Uterus (tissue), 4 donors: ENCODE results near the gene WWOX. TPM values are rescaled to one million over a fixed set of nuclear protein-coding genes. Genes with fewer than 3 reads are reported as not detected.

Experiments
- DNase-seq, 2 donors: peaks; one replicate each; pipeline ENCODE4 v3.0.0-alpha.2; 2019 to 2020
- H3K27ac ChIP-seq, 2 donors: fragments of 200-600 bp; sonication (generic); 1 replicate in 1 of 2; 2 replicates in 1 of 2; pipeline ENCODE4 v1.5.1; 2016 to 2018
- H3K27me3 ChIP-seq, 2 donors: fragments of 200-600 bp; sonication (generic); one replicate each; pipeline ENCODE4 v1.5.1; 2018 to 2019; ENCODE audit warnings: control low read depth in 1 of 2
- H3K36me3 ChIP-seq, 2 donors: fragments of 200-600 bp; sonication (generic); one replicate each; pipeline ENCODE4 v1.5.1; 2019; ENCODE audit warnings: control low read depth in 1 of 2
- H3K4me1 ChIP-seq, 2 donors: fragments of 200-600 bp; sonication (generic); one replicate each; pipeline ENCODE4 v1.5.1; 2018 to 2019; ENCODE audit warnings: control low read depth in 1 of 2
- H3K4me3 ChIP-seq, 2 donors: fragments of 200-600 bp; sonication (generic); 1 replicate in 1 of 2; 2 replicates in 1 of 2; pipeline ENCODE4 v1.5.1; 2018 to 2019; ENCODE audit warnings: mild to moderate bottlenecking in 1 of 2
- H3K9me3 ChIP-seq, 2 donors: fragments of 200-600 bp; sonication (generic); one replicate each; pipeline ENCODE4 v1.5.1; 2019; ENCODE audit warnings: control low read depth in 1 of 2
- POLR2A ChIP-seq, 2 donors: fragments of 450-650 bp; IDR thresholded peaks; one replicate each; pipeline ENCODE4 v1.6.1; 2016; ENCODE audit warnings: antibody characterized with exemption in 2 of 2, mild to moderate bottlenecking in 1 of 2, moderate library complexity in 1 of 2
- intact Hi-C: fragments of 100-400 bp; cut with DNase I; formaldehyde crosslinking; loops from one replicate; pipeline ENCODE4 v1.15.1; 2023; ENCODE audit warnings: low total_unique reads
- total RNA-seq, 4 donors: library from RNA; depleted of rRNA in 3 of 4; stranded (reverse); fragments of >200 nt in 3 of 4; gene quantifications; one replicate each; pipeline versions ENCODE4 v1.1.0 to v1.2.4, GENCODE V29; 2014 to 2023
- TF ChIP-seq, protein P1 (sequence below), 4 experiments: fragments of 200-600 bp in 2 of 4; fragments of 450-650 bp in 2 of 4; sonication (generic) in 2 of 4; IDR thresholded peaks; one replicate each; pipeline ENCODE4 v1.5.1; 2016 to 2019; ENCODE audit warnings: antibody characterized with exemption in 4 of 4, mild to moderate bottlenecking in 2 of 4, moderate library complexity in 1 of 4
- donor health status: DM: yes; HTN: yes; CAD: no.

WWOX gene
- total RNA-seq, 4 donors from 2014 or later: 34.1 to 99.9 (median 55.8) TPM

DNA sequence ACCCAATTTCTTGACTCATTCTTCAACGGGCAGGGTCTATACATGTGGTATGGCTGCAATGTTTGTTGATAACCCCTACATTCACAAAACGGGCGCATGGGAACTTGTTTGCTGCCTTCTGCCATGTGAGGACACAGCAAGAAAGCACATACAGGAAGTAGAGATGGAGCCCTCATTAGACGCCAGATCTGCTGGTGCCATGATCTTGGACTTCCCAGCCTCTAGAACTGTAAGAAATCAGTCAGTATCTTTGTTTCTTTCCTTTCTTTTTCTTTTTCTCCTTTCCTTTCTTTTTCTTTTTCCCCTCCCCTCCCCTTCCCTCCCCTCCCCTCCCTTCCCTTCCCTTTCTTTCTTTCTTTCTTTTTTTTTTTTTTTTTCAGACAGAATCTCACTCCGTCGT, 165.2 kb downstream of the WWOX start:
- intact Hi-C loops: no loop called here
- no peaks in the 10 kb centered on the region for H3K9me3 ChIP-seq
- H3K4me3 ChIP-seq: no peak overlapping the region
- H3K27me3 ChIP-seq: no peaks in the 10 kb centered on the region
- TF ChIP-seq, protein P1, sequence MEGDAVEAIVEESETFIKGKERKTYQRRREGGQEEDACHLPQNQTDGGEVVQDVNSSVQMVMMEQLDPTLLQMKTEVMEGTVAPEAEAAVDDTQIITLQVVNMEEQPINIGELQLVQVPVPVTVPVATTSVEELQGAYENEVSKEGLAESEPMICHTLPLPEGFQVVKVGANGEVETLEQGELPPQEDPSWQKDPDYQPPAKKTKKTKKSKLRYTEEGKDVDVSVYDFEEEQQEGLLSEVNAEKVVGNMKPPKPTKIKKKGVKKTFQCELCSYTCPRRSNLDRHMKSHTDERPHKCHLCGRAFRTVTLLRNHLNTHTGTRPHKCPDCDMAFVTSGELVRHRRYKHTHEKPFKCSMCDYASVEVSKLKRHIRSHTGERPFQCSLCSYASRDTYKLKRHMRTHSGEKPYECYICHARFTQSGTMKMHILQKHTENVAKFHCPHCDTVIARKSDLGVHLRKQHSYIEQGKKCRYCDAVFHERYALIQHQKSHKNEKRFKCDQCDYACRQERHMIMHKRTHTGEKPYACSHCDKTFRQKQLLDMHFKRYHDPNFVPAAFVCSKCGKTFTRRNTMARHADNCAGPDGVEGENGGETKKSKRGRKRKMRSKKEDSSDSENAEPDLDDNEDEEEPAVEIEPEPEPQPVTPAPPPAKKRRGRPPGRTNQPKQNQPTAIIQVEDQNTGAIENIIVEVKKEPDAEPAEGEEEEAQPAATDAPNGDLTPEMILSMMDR (IDR thresholded peaks at IDR 0.05): no peak
- TF ChIP-seq POLR2A (IDR thresholded peaks at IDR 0.05): no peak
- H3K36me3 ChIP-seq: no peaks in the 10 kb centered on the region
- no peak overlapping the region for H3K27ac ChIP-seq
- H3K4me1 ChIP-seq: no peaks in the 10 kb centered on the region
- no peak for DNase-seq

DNA sequence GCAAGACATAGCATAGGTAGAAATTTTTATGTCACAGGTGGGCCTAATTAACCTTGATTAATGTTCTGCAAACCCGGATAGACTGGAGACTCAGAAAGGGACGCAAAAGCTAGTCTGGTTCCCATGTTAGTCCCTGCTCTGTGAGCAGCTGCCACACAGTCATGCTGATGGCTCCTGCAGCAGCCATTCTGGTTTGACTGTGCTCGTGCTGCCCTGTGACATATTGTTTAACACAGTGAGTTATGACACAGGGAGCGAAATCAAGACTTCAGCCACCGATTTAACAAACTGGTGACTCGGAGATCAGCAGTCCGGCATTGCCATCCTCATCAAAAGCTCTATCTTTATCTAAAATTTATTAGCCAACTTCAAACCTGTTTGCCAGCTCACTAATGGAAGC, 169.8 kb downstream of the WWOX start:
- intact Hi-C loops: no loop called here
- no peak for TF ChIP-seq POLR2A (IDR thresholded peaks at IDR 0.05)
- TF ChIP-seq, protein P1 (IDR thresholded peaks at IDR 0.05): no peak
- Histone ChIP-seq H3K4me1 (no peaks in the 10 kb centered on the region), H3K9me3 (no peaks in the 10 kb centered on the region), H3K4me3 (no peak overlapping the region), H3K36me3 (no peaks in the 10 kb centered on the region), H3K27ac (no peak overlapping the region), H3K27me3 (no peaks in the 10 kb centered on the region)
- no peak for DNase-seq

DNA sequence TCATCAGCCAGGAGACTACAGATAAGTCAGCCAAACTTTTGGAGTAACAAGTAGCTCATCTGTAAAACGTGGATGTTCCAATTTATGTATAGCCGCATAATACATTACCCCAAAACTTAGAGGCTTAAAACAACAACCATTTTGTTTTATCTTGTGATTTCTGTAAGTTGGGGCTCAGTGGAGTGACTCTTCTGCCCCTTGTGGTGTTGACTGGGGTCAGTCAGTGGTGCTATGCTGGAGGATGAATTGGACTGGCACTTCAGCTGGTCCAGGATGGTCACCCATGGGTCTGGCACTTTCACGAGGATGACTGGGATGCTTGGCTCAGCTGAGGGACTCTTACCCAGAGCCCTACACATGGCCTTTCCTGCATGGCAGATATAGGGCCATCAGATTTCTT, 172.5 kb downstream of the WWOX start:
- intact Hi-C loops: no loop called here
- TF ChIP-seq, protein P1 (IDR thresholded peaks at IDR 0.05): no peak
- no peak for TF ChIP-seq POLR2A (IDR thresholded peaks at IDR 0.05)
- Histone ChIP-seq H3K9me3 (no peaks in the 10 kb centered on the region), H3K4me3 (no peak overlapping the region), H3K36me3 (no peaks in the 10 kb centered on the region), H3K4me1 (no peaks in the 10 kb centered on the region), H3K27ac (no peak overlapping the region), H3K27me3 (no peaks in the 10 kb centered on the region)
- DNase-seq: no peak

DNA sequence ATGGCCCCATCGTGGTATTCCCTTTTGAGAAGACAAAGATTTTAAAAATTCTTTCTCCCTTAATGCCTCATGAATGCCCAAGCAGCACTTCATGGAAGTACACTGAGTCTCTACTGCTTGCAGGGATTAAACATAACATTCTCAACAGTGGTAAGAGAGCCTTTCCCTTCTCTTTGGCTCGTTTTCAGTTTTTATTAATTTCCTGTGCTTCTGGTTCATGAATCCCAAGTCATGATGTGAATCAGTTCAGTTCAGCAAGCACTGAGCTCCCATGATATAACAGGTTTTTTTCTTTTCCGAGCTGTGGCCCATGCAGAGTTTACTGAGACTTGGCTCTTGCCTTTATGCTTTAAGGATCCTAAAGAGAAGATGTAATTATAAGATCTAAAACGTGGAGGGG, 175.3 kb downstream of the WWOX start:
- Histone ChIP-seq H3K4me1 (no peaks in the 10 kb centered on the region), H3K36me3 (no peaks in the 10 kb centered on the region), H3K27ac (no peak overlapping the region), H3K4me3 (no peak overlapping the region), H3K27me3 (no peaks in the 10 kb centered on the region), H3K9me3 (no peaks in the 10 kb centered on the region)
- TF ChIP-seq, protein P1 (IDR thresholded peaks at IDR 0.05): no peak
- no peak for TF ChIP-seq POLR2A (IDR thresholded peaks at IDR 0.05)
- DNase-seq: no peak
- intact Hi-C loops: no loop called here

DNA sequence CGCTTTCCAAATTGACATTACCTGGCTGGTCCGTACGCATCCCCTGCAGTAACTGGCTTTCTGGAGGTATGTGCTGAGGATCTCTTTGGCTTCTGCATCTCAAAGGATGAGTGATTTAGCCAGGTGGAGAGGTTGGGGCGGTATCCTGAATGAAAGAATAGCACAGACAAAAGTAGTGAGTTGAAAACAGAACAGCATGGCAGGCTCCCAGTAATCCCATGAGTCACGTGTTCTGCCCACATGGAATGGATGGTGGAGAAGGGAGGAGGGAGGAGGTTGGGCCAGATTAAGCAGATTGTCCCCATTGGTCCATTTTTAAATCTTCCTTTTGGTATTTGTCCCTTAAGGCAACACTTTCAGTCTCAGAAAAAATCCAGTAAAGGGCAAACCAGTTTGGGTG, 176.0 kb downstream of the WWOX start:
- no peaks in the 10 kb centered on the region for H3K27me3 ChIP-seq
- TF ChIP-seq, protein P1 (IDR thresholded peaks at IDR 0.05): no peak
- TF ChIP-seq POLR2A (IDR thresholded peaks at IDR 0.05): no peak
- no peak overlapping the region for H3K4me3 ChIP-seq
- H3K9me3 ChIP-seq: no peaks in the 10 kb centered on the region
- intact Hi-C loops: no loop called here
- H3K27ac ChIP-seq: no peak overlapping the region
- no peaks in the 10 kb centered on the region for H3K36me3 ChIP-seq
- DNase-seq: no peak
- H3K4me1 ChIP-seq: no peaks in the 10 kb centered on the region
